ENCODE measurements around the gene DDX10.

DNA sequence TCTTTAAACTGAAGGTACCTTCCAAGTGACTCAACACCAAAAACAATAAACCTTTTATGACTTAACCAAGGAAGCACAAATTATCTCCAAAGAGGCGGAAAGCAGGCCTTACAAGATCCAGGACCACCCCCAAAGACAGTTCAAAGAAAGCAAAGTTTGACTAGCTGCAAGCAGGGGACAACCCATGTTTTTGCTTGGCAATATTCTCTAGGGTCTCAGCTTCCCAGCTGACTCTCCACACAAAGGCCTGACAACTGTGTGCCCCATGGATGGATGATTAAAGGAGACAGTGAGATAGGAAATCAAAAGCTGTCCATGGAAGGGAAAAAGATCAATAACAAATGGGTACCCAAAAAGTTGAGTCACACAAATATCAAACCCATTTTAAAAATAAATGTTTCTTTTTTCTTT lies 232.2 kb downstream of the DDX10 start:
- TF ChIP-seq POLR2A (IDR thresholded peaks at IDR 0.05; ENCODE audit: low read length) (no peak), GATA1 (IDR thresholded peaks at IDR 0.05; ENCODE audit: low read depth, low read length) (no peak)

All from erythroblast (primary cell).